Ishikawa (cell line): ENCODE data around the gene WWC1.

Experiments used
- CEBPB ChIP-seq: IDR thresholded peaks from 2 replicates; pipeline ENCODE4 v1.6.1; 2012
- CREB1 ChIP-seq: IDR thresholded peaks from 2 replicates; pipeline ENCODE4 v1.6.1; 2012; ENCODE audit warnings: low read depth
- EGR1 ChIP-seq: IDR thresholded peaks from 2 replicates; pipeline ENCODE4 v1.6.1; 2012
- EP300 ChIP-seq: IDR thresholded peaks from 2 replicates; pipeline ENCODE4 v1.6.1; 2012; ENCODE audit warnings: borderline replicate concordance
- FOXM1 ChIP-seq: IDR thresholded peaks from 2 replicates; pipeline ENCODE4 v1.6.1; 2012; ENCODE audit warnings: low read depth, borderline replicate concordance
- MAX ChIP-seq: IDR thresholded peaks from 2 replicates; pipeline ENCODE4 v1.6.1; 2012
- NFIC ChIP-seq: IDR thresholded peaks from 2 replicates; pipeline ENCODE4 v1.6.1; 2012
- RAD21 ChIP-seq: IDR thresholded peaks from 2 replicates; pipeline ENCODE4 v1.6.1; 2012; ENCODE audit warnings: low read depth
- REST ChIP-seq: IDR thresholded peaks from 2 replicates; pipeline ENCODE4 v1.6.1; 2012; ENCODE audit warnings: low read depth, mild to moderate bottlenecking
- TAF1 ChIP-seq: IDR thresholded peaks from 2 replicates; pipeline ENCODE4 v1.6.1; 2012; ENCODE audit warnings: low read depth, mild to moderate bottlenecking
- TCF12 ChIP-seq: IDR thresholded peaks from 2 replicates; pipeline ENCODE4 v1.6.1; 2012; ENCODE audit warnings: low read depth
- TEAD4 ChIP-seq: IDR thresholded peaks from 2 replicates; pipeline ENCODE4 v1.6.1; 2012
- USF1 ChIP-seq: IDR thresholded peaks from 2 replicates; pipeline ENCODE4 v1.6.1; 2012
- YY1 ChIP-seq: IDR thresholded peaks from 2 replicates; pipeline ENCODE4 v1.6.1; 2012; ENCODE audit warnings: low read depth
- ZBTB7A ChIP-seq: IDR thresholded peaks from 2 replicates; pipeline ENCODE4 v1.6.1; 2012; ENCODE audit warnings: low read depth

Gene WWC1

GRCh38 chr5:168463081-168463480 lies 171.6 kb downstream of the WWC1 start:
- no peak for TF ChIP-seq FOXM1
- TF ChIP-seq TEAD4 = no peak
- TF ChIP-seq TCF12 = no peak

GRCh38 chr5:168464214-168464613 lies 172.8 kb downstream of the WWC1 start:
- TF ChIP-seq USF1 = no peak
- no peak for TF ChIP-seq CREB1

- no peak for TF ChIP-seq FOXM1
- TF ChIP-seq RAD21 = no peak
- no peak for TF ChIP-seq CREB1
- no peak for TF ChIP-seq REST
- no peak for TF ChIP-seq YY1
- no peak for TF ChIP-seq NFIC
- TF ChIP-seq TEAD4 = no peak
- no peak for TF ChIP-seq TAF1
- no peak for TF ChIP-seq EGR1
- no peak for TF ChIP-seq ZBTB7A
- TF ChIP-seq CEBPB = no peak
- no peak for TF ChIP-seq TCF12
Observed at GRCh38 chr5:168464641-168465040, 173.2 kb downstream of the WWC1 start.

GRCh38 chr5:168467755-168468330 lies 176.4 kb downstream of the WWC1 start:
- TF ChIP-seq TEAD4 (no peak), USF1 (no peak), TAF1 (no peak), ZBTB7A (no peak), NFIC (no peak), EP300 (no peak), CEBPB (no peak), EGR1 (no peak)

GRCh38 chr5:168468836-168469235 lies 177.4 kb downstream of the WWC1 start:
- TF ChIP-seq ZBTB7A = no peak
- TF ChIP-seq NFIC = no peak
- TF ChIP-seq FOXM1 = no peak
- TF ChIP-seq TEAD4 = no peak
- TF ChIP-seq TCF12 = no peak
- no peak for TF ChIP-seq CREB1
- TF ChIP-seq USF1 = no peak
- no peak for TF ChIP-seq YY1
- no peak for TF ChIP-seq REST
- no peak for TF ChIP-seq CEBPB
- no peak for TF ChIP-seq RAD21
- no peak for TF ChIP-seq TAF1
- no peak for TF ChIP-seq EGR1
- no peak for TF ChIP-seq EP300
- TF ChIP-seq MAX = no peak

GRCh38 chr5:168469816-168470215 lies 178.4 kb downstream of the WWC1 start:
- no peak for TF ChIP-seq USF1
- TF ChIP-seq NFIC = no peak
- no peak for TF ChIP-seq TAF1
- no peak for TF ChIP-seq RAD21
- TF ChIP-seq CEBPB = no peak
- TF ChIP-seq EP300 = no peak
- no peak for TF ChIP-seq EGR1
- no peak for TF ChIP-seq YY1
- no peak for TF ChIP-seq REST
- TF ChIP-seq ZBTB7A = no peak
- no peak for TF ChIP-seq MAX
